HCT116 (cell line): ENCODE measurements around the gene TEF. TPM values are rescaled to one million over a fixed set of nuclear protein-coding genes. Genes with fewer than 3 reads are reported as not detected.

Experiments used
- ATAC-seq: fragments of 200-7000 bp; cut with Tn5 transposase; 2 replicates; pipeline ENCODE4 v1.9.1; 2020; ENCODE audit warnings: mild to moderate bottlenecking, moderate library complexity
- BruUV-seq: library from RNA; stranded (reverse); fragments of 400-500 nt; replicated peaks from 2 replicates; lab custom pipeline; 2021; lab: Mats Ljungman, UMichigan
- CTCF ChIA-PET: fragments of 300-600 bp; sonication (Branson Sonifier 250); formaldehyde crosslinking; loops from one replicate; lab custom pipeline; 2021; ENCODE audit warnings: antibody characterized with exemption; lab: Charles Lee
- POLR2A ChIA-PET: fragments of 300-600, 350-600 bp; sonication (Branson Sonifier 250); formaldehyde crosslinking; loops from one replicate; lab custom pipeline; 2021; ENCODE audit warnings: antibody characterized with exemption; lab: Charles Lee
- RAD21 ChIA-PET, 2 experiments: fragments of 300-600 bp; sonication (Branson Sonifier 250); formaldehyde crosslinking; loops; one replicate each; lab custom pipeline; 2023; ENCODE audit warnings: low total read pairs in 2 of 2; ENCODE audit not compliant: uncharacterized antibody in 2 of 2, unreplicated experiment in 2 of 2, low non-redundant PET in 1 of 2; lab: Charles Lee
- DNase-seq: peaks from one replicate; pipeline ENCODE4 v3.0.0-alpha.2; 2010; ENCODE audit warnings: low read depth, low spot score
- H2AFZ ChIP-seq: fragments of 200-600 bp; shearing (Covaris generic), sonication (generic); 2 replicates; pipeline ENCODE4 v1.6.1; 2017; ENCODE audit warnings: low read depth, mixed run types, mixed read lengths, antibody characterized with exemption, low read length; ENCODE audit not compliant: poor library complexity, severe bottlenecking
- H3K27ac ChIP-seq: 2 replicates; pipeline ENCODE4 v1.5.1; 2012; ENCODE audit warnings: low read depth, low read length
- H3K27me3 ChIP-seq: fragments of 200-600 bp; sonication (generic); 2 replicates; pipeline ENCODE4 v1.6.1; 2016; ENCODE audit warnings: mixed run types, low read length, mixed read lengths; ENCODE audit not compliant: insufficient read depth
- H3K36me3 ChIP-seq, 2 experiments: fragments of 200-500 bp in 1 of 2; fragments of 200-600 bp in 1 of 2; sonication (Bioruptor generic) in 1 of 2; sonication (generic) in 1 of 2; 2 replicates each; pipeline versions ENCODE4 v1.5.1 to v1.6.1; 2014 to 2016; ENCODE audit warnings: low read length in 2 of 2, inconsistent platforms in 1 of 2, mixed read lengths in 1 of 2, mixed run types in 1 of 2; ENCODE audit not compliant: insufficient read depth in 2 of 2, control insufficient read depth in 1 of 2
- H3K4me1 ChIP-seq, 2 experiments: fragments of 200-600 bp in 1 of 2; sonication (generic) in 1 of 2; 2 replicates each; pipeline versions ENCODE4 v1.5.1 to v1.6.1; 2012 to 2017; ENCODE audit warnings: low read length in 2 of 2, inconsistent platforms in 1 of 2, mild to moderate bottlenecking in 1 of 2, mixed read lengths in 1 of 2, mixed run types in 1 of 2, moderate library complexity in 1 of 2; ENCODE audit not compliant: insufficient read depth in 2 of 2, control insufficient read depth in 1 of 2
- H3K4me2 ChIP-seq: fragments of 200-600 bp; sonication (generic); 2 replicates; pipeline ENCODE4 v1.6.1; 2017; ENCODE audit warnings: mixed run types, low read length, mixed read lengths
- H3K4me3 ChIP-seq, 2 experiments: fragments of 200-600 bp in 1 of 2; sonication (generic) in 1 of 2; replicated peaks in 1 of 2; 2 replicates each; pipeline ENCODE4 v1.5.1; 2011 to 2016; ENCODE audit warnings: low read length in 2 of 2, control low read depth in 1 of 2, low read depth in 1 of 2, mild to moderate bottlenecking in 1 of 2, mixed read lengths in 1 of 2, mixed run types in 1 of 2
- H3K79me2 ChIP-seq: fragments of 200-600 bp; sonication (generic); 2 replicates; pipeline ENCODE4 v1.6.1; 2017; ENCODE audit warnings: mild to moderate bottlenecking, mixed run types, low read length, moderate library complexity, mixed read lengths; ENCODE audit not compliant: insufficient read depth
- H3K9ac ChIP-seq: fragments of 200-600 bp; sonication (generic); 2 replicates; pipeline ENCODE4 v1.6.1; 2016; ENCODE audit warnings: low read length, mixed read lengths
- H3K9me2 ChIP-seq: fragments of 200-600 bp; sonication (generic), shearing (Covaris generic); 2 replicates; pipeline ENCODE4 v1.6.1; 2017; ENCODE audit warnings: mixed run types, mild to moderate bottlenecking, moderate library complexity; ENCODE audit not compliant: insufficient read depth
- H3K9me3 ChIP-seq, 2 experiments: fragments of 200-500 bp in 1 of 2; fragments of 200-600 bp in 1 of 2; sonication (Bioruptor generic) in 1 of 2; sonication (generic) in 1 of 2; 2 replicates each; pipeline ENCODE4 v1.6.1; 2014 to 2017; ENCODE audit warnings: low read length in 2 of 2, mixed read lengths in 2 of 2, inconsistent platforms in 1 of 2, low read depth in 1 of 2, mild to moderate bottlenecking in 1 of 2, mixed run types in 1 of 2, moderate library complexity in 1 of 2; ENCODE audit not compliant: control insufficient read depth in 1 of 2, insufficient read depth in 1 of 2
- H4K20me1 ChIP-seq: fragments of 200-600 bp; sonication (generic), shearing (Covaris generic); 2 replicates; pipeline ENCODE4 v1.6.1; 2017; ENCODE audit warnings: mixed run types, mild to moderate bottlenecking, moderate library complexity; ENCODE audit not compliant: insufficient read depth
- EGR1 ChIP-seq: IDR thresholded peaks from 2 replicates; pipeline ENCODE4 v1.6.1; 2012; ENCODE audit warnings: low read depth
- EZH2 ChIP-seq: fragments of 200-600 bp; sonication (generic); IDR thresholded peaks from 2 replicates; pipeline ENCODE4 v1.6.1; 2017; ENCODE audit warnings: antibody characterized with exemption, mixed run types
- POLR2A ChIP-seq: IDR thresholded peaks from 2 replicates; pipeline ENCODE4 v1.7.0; 2011; ENCODE audit warnings: borderline replicate concordance; ENCODE audit not compliant: insufficient read depth, insufficient read length; ENCODE audit errors: extremely low read depth
- SIN3A ChIP-seq: IDR thresholded peaks from 2 replicates; pipeline ENCODE4 v1.6.1; 2012; ENCODE audit warnings: low read depth
- ZFX ChIP-seq: fragments of 450-650 bp; IDR thresholded peaks from 2 replicates; pipeline ENCODE4 v1.6.1; 2017
- intact Hi-C: fragments of 100-400 bp; cut with micrococcal nuclease; formaldehyde crosslinking; loops from 2 replicates; pipeline ENCODE4 v1.10.0; 2022
- total RNA-seq: library from RNA; stranded (reverse); gene quantifications from one replicate; pipeline ENCODE4 v1.2.1, GENCODE V29; 2021; ENCODE audit not compliant: unreplicated experiment
- TF ChIP-seq, protein P1 (sequence below): IDR thresholded peaks from 2 replicates; pipeline ENCODE4 v1.6.1; 2012
- TF ChIP-seq, protein P2 (sequence below): IDR thresholded peaks from 2 replicates; pipeline ENCODE4 v1.6.1; 2011; ENCODE audit warnings: mild to moderate bottlenecking, low read length, moderate library complexity; ENCODE audit not compliant: insufficient replicate concordance; ENCODE audit errors: extremely low read depth

TEF gene
- total RNA-seq, 1 experiment from 2014 or later: 16.5 TPM

DNA sequence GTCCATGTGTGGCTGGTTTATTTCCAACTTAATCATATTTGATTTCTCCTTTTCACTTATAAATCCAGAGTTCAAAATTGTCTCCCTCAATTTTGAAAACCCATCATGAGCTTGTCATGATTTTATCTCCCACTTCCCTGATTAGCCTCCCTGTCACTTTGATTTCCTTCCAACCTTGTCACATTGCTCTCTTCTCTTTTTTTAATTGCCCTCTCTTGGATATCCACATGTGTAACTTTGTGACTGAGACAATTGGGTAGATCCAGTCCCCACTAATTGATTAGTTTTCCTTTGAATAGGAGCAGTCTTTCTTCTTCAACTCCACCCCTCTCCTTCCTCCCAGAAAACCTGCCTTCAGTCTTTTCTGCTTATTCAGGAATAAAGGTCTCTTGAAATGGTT lies 2.4 kb downstream of the TEF start:
- no TSS peak for BruUV-seq
- no peak overlapping the region for H3K4me2 ChIP-seq
- H2AFZ ChIP-seq: no peak overlapping the region
- peaks cover 0 to 8% of the 10 kb centered on the region in 2 experiments; a peak in 3 of 4 replicates for H3K36me3 ChIP-seq
- H4K20me1 ChIP-seq: no peaks in the 10 kb centered on the region
- H3K9ac ChIP-seq: no peak overlapping the region
- no peaks in the 10 kb centered on the region for H3K9me3 ChIP-seq
- intact Hi-C loops: no loop called here
- RAD21 ChIA-PET: no interaction called here
- H3K9me2 ChIP-seq: no peaks in the 10 kb centered on the region
- CTCF ChIA-PET: no interaction called here
- no peak overlapping the region for H3K4me3 ChIP-seq
- H3K27ac ChIP-seq: no peak overlapping the region
- H3K27me3 ChIP-seq: no peaks in the 10 kb centered on the region
- DNase-seq (no peak), ATAC-seq (no peak)
- TF ChIP-seq EGR1 (no peak), EZH2 (no peak)
- TF ChIP-seq, protein P1, sequence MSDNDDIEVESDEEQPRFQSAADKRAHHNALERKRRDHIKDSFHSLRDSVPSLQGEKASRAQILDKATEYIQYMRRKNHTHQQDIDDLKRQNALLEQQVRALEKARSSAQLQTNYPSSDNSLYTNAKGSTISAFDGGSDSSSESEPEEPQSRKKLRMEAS: no peak
- TF ChIP-seq, protein P2, sequence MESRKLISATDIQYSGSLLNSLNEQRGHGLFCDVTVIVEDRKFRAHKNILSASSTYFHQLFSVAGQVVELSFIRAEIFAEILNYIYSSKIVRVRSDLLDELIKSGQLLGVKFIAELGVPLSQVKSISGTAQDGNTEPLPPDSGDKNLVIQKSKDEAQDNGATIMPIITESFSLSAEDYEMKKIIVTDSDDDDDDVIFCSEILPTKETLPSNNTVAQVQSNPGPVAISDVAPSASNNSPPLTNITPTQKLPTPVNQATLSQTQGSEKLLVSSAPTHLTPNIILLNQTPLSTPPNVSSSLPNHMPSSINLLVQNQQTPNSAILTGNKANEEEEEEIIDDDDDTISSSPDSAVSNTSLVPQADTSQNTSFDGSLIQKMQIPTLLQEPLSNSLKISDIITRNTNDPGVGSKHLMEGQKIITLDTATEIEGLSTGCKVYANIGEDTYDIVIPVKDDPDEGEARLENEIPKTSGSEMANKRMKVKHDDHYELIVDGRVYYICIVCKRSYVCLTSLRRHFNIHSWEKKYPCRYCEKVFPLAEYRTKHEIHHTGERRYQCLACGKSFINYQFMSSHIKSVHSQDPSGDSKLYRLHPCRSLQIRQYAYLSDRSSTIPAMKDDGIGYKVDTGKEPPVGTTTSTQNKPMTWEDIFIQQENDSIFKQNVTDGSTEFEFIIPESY: no peak
- peaks cover 14 to 32% of the 10 kb centered on the region in 2 experiments for H3K4me1 ChIP-seq
- POLR2A ChIA-PET: interaction anchor here (1.2 kb wide), 1 partner anchor 63 kb away, joined by 4 read pairs; the partner anchor contains the start of gene TOB2
- H3K79me2 ChIP-seq: no peaks in the 10 kb centered on the region

DNA sequence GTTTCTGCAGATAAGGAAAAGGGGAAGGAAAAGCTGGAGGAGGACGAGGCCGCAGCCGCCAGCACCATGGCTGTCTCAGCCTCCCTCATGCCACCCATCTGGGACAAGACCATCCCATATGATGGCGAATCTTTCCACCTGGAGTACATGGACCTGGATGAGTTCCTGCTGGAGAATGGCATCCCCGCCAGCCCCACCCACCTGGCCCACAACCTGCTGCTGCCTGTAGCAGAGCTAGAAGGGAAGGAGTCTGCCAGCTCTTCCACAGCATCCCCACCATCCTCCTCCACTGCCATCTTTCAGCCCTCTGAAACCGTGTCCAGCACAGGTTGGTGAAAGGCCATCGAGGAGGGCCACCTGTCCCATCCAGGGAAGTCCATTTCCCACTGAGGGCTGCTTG lies 5.6 kb downstream of the TEF start:
- no peak overlapping the region for H3K9ac ChIP-seq
- POLR2A ChIA-PET: no interaction called here

More for the DNA sequence above, 5.6 kb downstream of the TEF start:
- peaks cover 0 to 9% of the 10 kb centered on the region in 2 experiments; a peak in 2 of 4 replicates for H3K4me1 ChIP-seq
- DNase-seq (no peak), ATAC-seq (no peak)
- no peaks in the 10 kb centered on the region for H3K9me3 ChIP-seq
- no peaks in the 10 kb centered on the region for H3K79me2 ChIP-seq
- TF ChIP-seq ZFX (no peak), SIN3A (no peak), POLR2A (no peak)
- TF ChIP-seq, protein P1: no peak
- H3K4me3 ChIP-seq: no peak overlapping the region
- H3K27me3 ChIP-seq: no peaks in the 10 kb centered on the region
- no peak overlapping the region for H3K4me2 ChIP-seq
- RAD21 ChIA-PET: no interaction called here
- H2AFZ ChIP-seq: no peak overlapping the region
- no peak overlapping the region for H3K27ac ChIP-seq
- H3K9me2 ChIP-seq: no peaks in the 10 kb centered on the region
- H3K36me3 ChIP-seq: peaks cover 0 to 8% of the 10 kb centered on the region in 2 experiments; a peak in 3 of 4 replicates
- CTCF ChIA-PET: no interaction called here
- no peaks in the 10 kb centered on the region for H4K20me1 ChIP-seq
- intact Hi-C loops: no loop called here
- no TSS peak for BruUV-seq
